Measurements from ENCODE around the gene AIDA. TPM values are rescaled to one million over a fixed set of nuclear protein-coding genes. Genes with fewer than 3 reads are reported as not detected.

AIDA gene
- total RNA-seq, 3 donors from 2014 or later, result 35.5 to 87.9 (median 35.5) TPM

- Histone ChIP-seq H3K4me3 (no peak overlapping the region), H3K36me3 (ENCODE audit: low read depth) (peaks cover 22% of the 10 kb centered on the region), H3K9me3 (no peaks in the 10 kb centered on the region), H3K4me1 (ENCODE audit: low read depth) (no peaks in the 10 kb centered on the region)
- no peak for TF ChIP-seq CTCF (IDR thresholded peaks at IDR 0.05)
- intact Hi-C loops (cut with DNase I, micrococcal nuclease), result no loop called here
- ATAC-seq (no peak), DNase-seq (no peak)
These were observed 46.3 kb downstream of the AIDA start for GRCh38 chr1:222665964-222666363.

DNA sequence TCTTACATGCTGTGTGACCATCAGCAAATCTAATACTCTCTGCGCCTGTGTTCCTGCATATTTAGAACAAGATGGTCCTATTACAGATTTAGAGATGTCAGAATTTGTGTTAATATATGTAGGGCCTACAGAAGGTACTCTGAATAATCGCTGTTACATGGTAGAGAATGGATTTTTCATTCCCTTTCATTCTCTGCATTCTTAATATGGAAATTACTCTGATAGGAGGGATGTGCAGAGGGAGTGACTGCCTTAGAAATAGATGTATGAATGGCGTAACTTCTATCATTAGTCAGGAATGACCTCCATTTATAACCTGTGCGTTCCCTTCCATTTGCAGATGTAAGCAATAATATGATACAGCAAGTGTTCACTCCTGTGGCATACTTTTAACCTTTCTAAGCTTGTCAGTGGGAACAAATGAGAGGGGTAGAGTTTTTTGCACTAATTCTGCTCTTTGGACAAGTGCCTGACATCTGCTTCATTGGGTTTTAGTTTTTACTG lies 48.8 kb downstream of the AIDA start:
- Histone ChIP-seq H3K36me3 (ENCODE audit: low read depth) (peaks cover 32% of the 10 kb centered on the region), H3K4me3 (no peak overlapping the region), H3K4me1 (ENCODE audit: low read depth) (no peaks in the 10 kb centered on the region), H3K9me3 (no peaks in the 10 kb centered on the region)
- no peak for TF ChIP-seq CTCF (IDR thresholded peaks at IDR 0.05)
- ATAC-seq (no peak), DNase-seq (no peak)
- intact Hi-C loops (cut with DNase I, micrococcal nuclease), result no loop called here

GRCh38 chr1:222657899-222658298 lies 54.4 kb downstream of the AIDA start:
- Histone ChIP-seq H3K36me3 (ENCODE audit: low read depth) (peaks cover 10% of the 10 kb centered on the region), H3K4me1 (ENCODE audit: low read depth) (peaks cover 3% of the 10 kb centered on the region), H3K4me3 (no peak overlapping the region), H3K9me3 (no peaks in the 10 kb centered on the region)
- intact Hi-C loops (cut with DNase I, micrococcal nuclease), result loop anchor here in 1 of 2 donors (10.0 kb wide), 1 partner anchor 57 kb away; the partner anchor contains the start of genes AIDA and BROX
- ATAC-seq (no peak), DNase-seq (no peak)
- TF ChIP-seq CTCF (IDR thresholded peaks at IDR 0.05), result no peak

DNA sequence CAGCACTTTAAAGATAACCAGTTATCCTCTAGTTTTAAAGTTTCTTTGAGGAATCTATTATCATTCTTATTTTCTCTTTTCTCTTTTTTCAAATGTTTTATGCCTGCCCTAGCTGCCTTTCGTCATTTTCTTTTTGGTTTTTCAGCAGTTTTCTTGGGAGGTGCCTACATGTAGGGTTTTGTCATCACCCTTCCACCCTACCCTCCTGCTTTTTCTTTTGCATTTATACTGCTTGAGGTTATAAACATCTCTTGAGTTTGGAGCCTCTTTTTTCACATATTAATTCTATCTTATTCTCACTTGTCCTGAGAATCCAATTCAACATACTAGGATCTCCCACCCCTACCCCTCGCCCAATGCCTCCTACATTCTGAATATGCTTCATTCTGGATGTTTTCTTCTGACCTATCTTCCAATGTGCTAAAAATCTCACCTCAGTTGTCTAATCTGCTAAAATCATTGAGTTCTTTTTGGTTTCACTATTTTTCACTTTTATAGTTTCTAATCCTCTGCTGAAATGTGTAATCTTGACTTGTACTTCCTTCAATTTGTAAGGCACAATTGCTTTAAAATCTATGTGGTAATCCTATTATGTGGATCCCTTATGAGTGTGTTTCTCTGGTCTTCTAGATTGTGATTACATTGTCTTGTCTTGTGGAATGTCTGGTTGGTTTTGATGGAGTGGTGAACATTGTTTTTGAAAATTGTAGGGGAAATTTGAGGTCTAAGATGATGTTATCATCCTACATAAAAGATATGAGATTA lies 55.7 kb downstream of the AIDA start:
- intact Hi-C loops (cut with DNase I, micrococcal nuclease), result loop anchor here in 1 of 2 donors (10.0 kb wide), 1 partner anchor 58 kb away; the partner anchor contains the start of genes AIDA and BROX
- Histone ChIP-seq H3K4me3 (no peak overlapping the region), H3K9me3 (no peaks in the 10 kb centered on the region), H3K36me3 (ENCODE audit: low read depth) (peaks cover 10% of the 10 kb centered on the region), H3K4me1 (ENCODE audit: low read depth) (peaks cover 13% of the 10 kb centered on the region)
- no peak for TF ChIP-seq CTCF (IDR thresholded peaks at IDR 0.05)
- ATAC-seq (no peak), DNase-seq (no peak)

- H3K4me3 ChIP-seq, result no peak overlapping the region
- peaks cover 7% of the 10 kb centered on the region for H3K36me3 ChIP-seq (ENCODE audit: low read depth)
- intact Hi-C loops (cut with DNase I, micrococcal nuclease), result loop anchor here in 1 of 2 donors (10.0 kb wide), 1 partner anchor 60 kb away; the partner anchor contains the start of genes AIDA and BROX
- no peak for TF ChIP-seq CTCF (IDR thresholded peaks at IDR 0.05)
- peaks cover 13% of the 10 kb centered on the region for H3K4me1 ChIP-seq (ENCODE audit: low read depth)
- ATAC-seq (peak; percentile 86), DNase-seq (peak in 2 of 3 donors; percentile 47 to 65)
- no peaks in the 10 kb centered on the region for H3K9me3 ChIP-seq
These were observed 57.4 kb downstream of the AIDA start for GRCh38 chr1:222654849-222655248.
